AG04450 (cell line): ENCODE results near the gene PTGDS. TPM values are rescaled to one million over a fixed set of nuclear protein-coding genes. Genes with fewer than 3 reads are reported as not detected.

ENCODE experiments used
- CTCF ChIA-PET: fragments of 300-600, 350-600 bp; formaldehyde crosslinking; extraction: SDS; loops from one replicate; lab custom pipeline; 2022; ENCODE audit warnings: antibody characterized with exemption, inconsistent platforms; lab: Charles Lee
- POLR2A ChIA-PET: fragments of 350-600 bp; formaldehyde crosslinking; extraction: SDS; loops from one replicate; lab custom pipeline; 2021; ENCODE audit warnings: antibody characterized with exemption, inconsistent platforms; lab: Yijun Ruan, JAX
- DNase-seq: peaks from one replicate; pipeline ENCODE4 v3.0.0-alpha.2; 2011; ENCODE audit warnings: low read depth, low spot score
- H3K27ac ChIP-seq: one replicate; pipeline ENCODE4 v1.5.1; 2012; ENCODE audit warnings: low read depth, low read length, control low read depth
- H3K27me3 ChIP-seq: one replicate; pipeline ENCODE4 v1.6.0; 2012; ENCODE audit warnings: low read length; ENCODE audit not compliant: control insufficient read depth, insufficient read depth
- H3K4me3 ChIP-seq: 2 replicates; pipeline ENCODE4 v1.5.1; 2011; ENCODE audit warnings: mild to moderate bottlenecking, low read depth, low read length, control low read depth
- H3K9me3 ChIP-seq: 2 replicates; pipeline ENCODE4 v1.5.1; 2012; ENCODE audit warnings: low read length; ENCODE audit not compliant: control insufficient read depth, insufficient read depth
- polyA plus RNA-seq: library from polyadenylated mRNA; depleted of rRNA; stranded (reverse); fragments of >200 nt; gene quantifications from 2 replicates; pipeline ENCODE4 v1.2.3, GENCODE V29; 2011
- TF ChIP-seq, protein P1 (sequence below): IDR thresholded peaks from 2 replicates; pipeline ENCODE4 v1.5.1; 2011; ENCODE audit warnings: low read depth, low read length, control low read depth, inconsistent platforms

PTGDS gene
- polyA plus RNA-seq, 1 experiment = 7.8 TPM

GRCh38 chr9:136935651-136936050, 41.7 kb upstream of the PTGDS start:
- TF ChIP-seq, protein P1, sequence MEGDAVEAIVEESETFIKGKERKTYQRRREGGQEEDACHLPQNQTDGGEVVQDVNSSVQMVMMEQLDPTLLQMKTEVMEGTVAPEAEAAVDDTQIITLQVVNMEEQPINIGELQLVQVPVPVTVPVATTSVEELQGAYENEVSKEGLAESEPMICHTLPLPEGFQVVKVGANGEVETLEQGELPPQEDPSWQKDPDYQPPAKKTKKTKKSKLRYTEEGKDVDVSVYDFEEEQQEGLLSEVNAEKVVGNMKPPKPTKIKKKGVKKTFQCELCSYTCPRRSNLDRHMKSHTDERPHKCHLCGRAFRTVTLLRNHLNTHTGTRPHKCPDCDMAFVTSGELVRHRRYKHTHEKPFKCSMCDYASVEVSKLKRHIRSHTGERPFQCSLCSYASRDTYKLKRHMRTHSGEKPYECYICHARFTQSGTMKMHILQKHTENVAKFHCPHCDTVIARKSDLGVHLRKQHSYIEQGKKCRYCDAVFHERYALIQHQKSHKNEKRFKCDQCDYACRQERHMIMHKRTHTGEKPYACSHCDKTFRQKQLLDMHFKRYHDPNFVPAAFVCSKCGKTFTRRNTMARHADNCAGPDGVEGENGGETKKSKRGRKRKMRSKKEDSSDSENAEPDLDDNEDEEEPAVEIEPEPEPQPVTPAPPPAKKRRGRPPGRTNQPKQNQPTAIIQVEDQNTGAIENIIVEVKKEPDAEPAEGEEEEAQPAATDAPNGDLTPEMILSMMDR = no peak
- Histone ChIP-seq H3K9me3 (peaks cover 4% of the 10 kb centered on the region), H3K4me3 (no peak overlapping the region), H3K27ac (no peak overlapping the region), H3K27me3 (no peaks in the 10 kb centered on the region)
- ChIA-PET CTCF (no interaction called here), POLR2A (no interaction called here)
- DNase-seq = no peak

GRCh38 chr9:136936645-136937170, 40.6 kb upstream of the PTGDS start:
- ChIA-PET POLR2A (no interaction called here), CTCF (no interaction called here)
- no peak for DNase-seq

GRCh38 chr9:136937186-136938001, 39.9 kb upstream of the PTGDS start:
- CTCF ChIA-PET = interaction anchor here (1.9 kb wide), 1 partner anchor 92 kb away, joined by 5 read pairs; no protein-coding TSS in a partner anchor
- H3K4me3 ChIP-seq = no peak overlapping the region
- peaks cover 10% of the 10 kb centered on the region for H3K9me3 ChIP-seq
- DNase-seq = no peak
- TF ChIP-seq, protein P1 = no peak
- POLR2A ChIA-PET = no interaction called here
- no peaks in the 10 kb centered on the region for H3K27me3 ChIP-seq
- H3K27ac ChIP-seq = no peak overlapping the region

More at GRCh38 chr9:136936645-136937170, 40.6 kb upstream of the PTGDS start:
- TF ChIP-seq, protein P1 = no peak
- H3K4me3 ChIP-seq = no peak overlapping the region
- H3K9me3 ChIP-seq = peaks cover 10% of the 10 kb centered on the region
- H3K27ac ChIP-seq = no peak overlapping the region
- H3K27me3 ChIP-seq = no peaks in the 10 kb centered on the region

DNA sequence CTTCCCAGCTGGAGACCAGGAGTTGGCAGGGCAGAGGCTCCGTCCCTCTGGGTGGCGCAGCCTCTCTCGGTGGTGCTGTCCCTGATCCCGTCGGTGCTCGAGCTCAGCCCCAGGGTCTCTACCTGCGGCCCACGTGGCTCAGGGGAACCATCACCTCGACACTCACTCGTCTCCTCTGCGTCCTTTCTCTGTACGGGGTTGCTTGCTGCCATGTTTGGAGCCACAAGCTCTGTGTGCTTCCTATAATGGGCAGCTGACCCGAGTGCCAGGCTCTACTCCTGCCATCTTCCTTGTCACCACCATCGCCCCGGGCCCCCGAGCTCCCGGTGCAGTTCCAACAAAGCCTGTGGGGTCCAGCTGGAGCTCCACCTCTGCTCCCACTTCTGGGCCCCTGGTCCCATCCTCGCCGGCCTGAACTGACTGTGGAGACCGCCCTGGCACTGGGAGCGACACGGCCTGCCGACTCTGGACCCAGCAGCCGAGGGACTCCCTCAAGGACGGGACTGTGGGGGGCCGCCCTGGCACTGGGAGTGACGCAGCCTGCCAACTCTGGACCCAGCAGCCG, 37.8 kb upstream of the PTGDS start:
- no peaks in the 10 kb centered on the region for H3K27me3 ChIP-seq
- TF ChIP-seq, protein P1 = no peak
- H3K4me3 ChIP-seq = no peak overlapping the region
- H3K27ac ChIP-seq = no peak overlapping the region
- peaks cover 16% of the 10 kb centered on the region for H3K9me3 ChIP-seq
- DNase-seq = no peak
- CTCF ChIA-PET = interaction anchor here (1.9 kb wide), 1 partner anchor 90 kb away, joined by 5 read pairs; no protein-coding TSS in a partner anchor
- POLR2A ChIA-PET = no interaction called here

DNA sequence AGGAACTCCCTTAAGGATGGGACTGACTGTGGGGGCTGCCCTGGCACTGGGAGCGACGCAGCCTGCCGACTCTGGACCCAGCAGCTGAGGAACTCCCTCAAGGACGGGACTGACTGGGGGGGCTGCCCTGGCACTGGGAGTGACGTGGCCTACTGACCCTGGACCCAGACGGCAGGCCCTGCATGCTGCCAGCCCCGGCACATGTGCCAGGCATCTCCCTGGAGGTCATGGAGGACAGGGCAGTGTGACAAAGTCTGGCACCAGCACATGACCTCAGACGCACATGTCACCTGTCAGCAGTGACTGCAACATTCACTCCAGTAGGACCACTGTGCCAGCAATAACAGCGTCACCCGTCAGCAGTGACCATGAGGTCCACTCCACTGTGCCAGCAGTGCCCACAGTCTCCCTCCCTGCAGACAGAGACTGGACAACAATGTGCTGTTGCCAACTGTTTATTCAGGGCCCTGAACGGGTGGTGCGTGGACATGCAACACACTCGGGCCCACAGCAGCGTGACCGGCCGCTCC, 37.2 kb upstream of the PTGDS start:
- POLR2A ChIA-PET = no interaction called here
- TF ChIP-seq, protein P1 = no peak

More for the DNA sequence above, 37.2 kb upstream of the PTGDS start:
- Histone ChIP-seq H3K27ac (no peak overlapping the region), H3K9me3 (peaks cover 16% of the 10 kb centered on the region; the same call in 1 of the 2 replicates), H3K27me3 (no peaks in the 10 kb centered on the region), H3K4me3 (no peak overlapping the region)
- CTCF ChIA-PET = no interaction called here
- no peak for DNase-seq
